PFSK-1 (cell line): ENCODE measurements around the gene TSEN2. TPM values are rescaled to one million over a fixed set of nuclear protein-coding genes. Genes with fewer than 3 reads are reported as not detected.

Experiments
- FOXP2 ChIP-seq: optimal IDR thresholded peaks from 2 replicates; pipeline ENCODE3; 2011; ENCODE audit warnings: borderline replicate concordance, control low read depth, inconsistent platforms; ENCODE audit not compliant: insufficient read depth; ENCODE audit errors: extremely low read length, extremely low read depth
- POLR2AphosphoS5 ChIP-seq: IDR thresholded peaks from 2 replicates; pipeline ENCODE4 v1.6.1; 2012; ENCODE audit warnings: low read depth, mild to moderate bottlenecking, control low read depth, low read length, moderate library complexity
- REST ChIP-seq, 2 experiments: IDR thresholded peaks; 2 replicates each; pipeline versions ENCODE4 v1.6.1 to v1.8.0; 2011 to 2012; ENCODE audit warnings: low read depth in 2 of 2, low read length in 2 of 2, control low read depth in 1 of 2, inconsistent platforms in 1 of 2, mild to moderate bottlenecking in 1 of 2, moderate library complexity in 1 of 2; ENCODE audit not compliant: insufficient read depth in 1 of 2
- SIN3A ChIP-seq: IDR thresholded peaks from 2 replicates; pipeline ENCODE4 v1.6.1; 2012; ENCODE audit warnings: mild to moderate bottlenecking, low read length, moderate library complexity, borderline replicate concordance; ENCODE audit not compliant: insufficient read depth
- TAF1 ChIP-seq: IDR thresholded peaks from 2 replicates; pipeline ENCODE4 v1.6.1; 2012; ENCODE audit warnings: low read length, control low read depth, borderline replicate concordance; ENCODE audit not compliant: insufficient read depth
- polyA plus RNA-seq: library from polyadenylated mRNA; unstranded; fragments of >200 nt; gene quantifications from one replicate; pipeline ENCODE4 v1.2.1, GENCODE V29; 2012; ENCODE audit warnings: low read depth, missing spikeins; ENCODE audit not compliant: insufficient read length

TSEN2 gene
- 9.5 TPM for polyA plus RNA-seq

DNA sequence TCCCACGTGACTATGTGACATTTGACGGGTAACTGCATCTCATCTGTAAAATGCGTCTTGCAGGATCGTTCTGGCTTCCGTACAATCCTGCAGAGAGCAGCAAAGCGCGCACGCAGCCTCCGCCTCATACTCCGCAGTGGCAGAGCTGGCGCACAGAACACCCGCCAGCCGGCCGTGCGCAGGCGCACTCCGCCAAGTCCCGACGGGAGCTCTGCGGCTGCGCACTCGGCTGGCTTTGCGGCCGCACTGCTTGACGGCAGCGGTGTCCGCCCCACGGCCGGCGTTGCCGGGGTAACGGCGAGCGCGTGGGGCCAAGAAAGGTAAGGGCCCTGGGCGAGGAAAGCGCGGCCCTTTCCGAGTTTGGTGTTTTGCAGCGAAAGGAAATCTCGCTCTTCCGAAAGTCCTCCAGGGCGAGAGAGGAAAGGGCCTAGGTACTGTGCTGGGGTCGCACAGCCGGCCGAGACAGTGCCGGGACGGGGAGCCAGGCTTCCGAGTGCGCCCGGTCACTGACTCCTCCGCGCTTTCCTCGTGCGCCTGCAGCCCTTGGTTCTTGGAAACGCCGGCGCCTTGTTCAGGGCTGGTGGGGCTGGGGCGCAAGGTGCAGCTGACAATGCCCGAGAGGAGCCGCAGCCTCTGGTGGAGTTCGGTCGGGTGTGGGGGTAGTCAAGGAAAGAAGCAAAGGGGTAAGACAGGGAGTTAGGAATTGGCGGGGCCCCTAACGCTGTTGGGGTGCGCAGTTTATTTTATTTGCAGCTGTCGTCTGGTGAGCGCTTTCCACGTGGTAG lies at the start of gene TSEN2:
Gene TSEN2, plus strand, starts transcription at position 283 of the 785 bp plus-strand sequence. CDS start 5,321 bp downstream, outside the sequence.
- peak; percentile 59; the same call in 1 of the 2 replicates for TF ChIP-seq POLR2AphosphoS5
- no peak for TF ChIP-seq REST (IDR thresholded peaks at IDR 0.05; ENCODE audit: insufficient read depth in 1 of 2, low read depth in 2 of 2, low read length in 2 of 2)
- no peak; the same call in 1 of the 2 replicates for TF ChIP-seq TAF1

- no peak for TF ChIP-seq TAF1
- no peak for TF ChIP-seq SIN3A
- TF ChIP-seq POLR2AphosphoS5 = no peak
- TF ChIP-seq REST (IDR thresholded peaks at IDR 0.05; ENCODE audit: insufficient read depth in 1 of 2, low read depth in 2 of 2, low read length in 2 of 2) = no peak
- TF ChIP-seq FOXP2 = no peak
Observed at GRCh38 chr3:12436514-12437220, 47.6 kb upstream of the TSEN2 start.

- no peak for TF ChIP-seq REST (IDR thresholded peaks at IDR 0.05; ENCODE audit: insufficient read depth in 1 of 2, low read depth in 2 of 2, low read length in 2 of 2)
- TF ChIP-seq POLR2AphosphoS5 = no peak
- no peak for TF ChIP-seq SIN3A
- TF ChIP-seq TAF1 = no peak
Observed at GRCh38 chr3:12437221-12437605, 47.1 kb upstream of the TSEN2 start.

- TF ChIP-seq SIN3A (no peak), FOXP2 (no peak), REST (IDR thresholded peaks at IDR 0.05; ENCODE audit: insufficient read depth in 1 of 2, low read depth in 2 of 2, low read length in 2 of 2) (no peak), POLR2AphosphoS5 (no peak), TAF1 (no peak)
Observed at GRCh38 chr3:12437861-12438260, 46.4 kb upstream of the TSEN2 start.

GRCh38 chr3:12438318-12438717 lies 46.0 kb upstream of the TSEN2 start:
- TF ChIP-seq REST (IDR thresholded peaks at IDR 0.05; ENCODE audit: insufficient read depth in 1 of 2, low read depth in 2 of 2, low read length in 2 of 2) = no peak
- TF ChIP-seq FOXP2 = no peak
- no peak for TF ChIP-seq SIN3A
- TF ChIP-seq POLR2AphosphoS5 = no peak
